OCI-LY7 (cell line): Measurements from ENCODE around the gene ABCC8. TPM values are rescaled to one million over a fixed set of nuclear protein-coding genes. Genes with fewer than 3 reads are reported as not detected.

Source experiments
- BruUV-seq: library from RNA; stranded (reverse); fragments of 400-500 nt; replicated peaks from 2 replicates; lab custom pipeline; 2021; lab: Mats Ljungman, UMichigan
- CTCF ChIA-PET: fragments of 300-600 bp; sonication (Branson Sonifier 250); formaldehyde crosslinking; loops from one replicate; lab custom pipeline; 2022; ENCODE audit warnings: antibody characterized with exemption; ENCODE audit not compliant: unreplicated experiment; lab: Charles Lee
- POLR2A ChIA-PET: fragments of 300-600 bp; sonication (Branson Sonifier 250); formaldehyde crosslinking; loops from one replicate; lab custom pipeline; 2022; ENCODE audit warnings: antibody characterized with exemption; lab: Charles Lee
- DNase-seq: peaks from one replicate; pipeline ENCODE4 v3.0.0-alpha.2; 2015; ENCODE audit warnings: low spot score
- H2AFZ ChIP-seq: fragments of 200-600 bp; sonication (generic), shearing (Covaris generic); 2 replicates; pipeline ENCODE4 v1.6.1; 2014; ENCODE audit warnings: mild to moderate bottlenecking, antibody characterized with exemption, low read length, moderate library complexity
- H3K27ac ChIP-seq: fragments of 200-600 bp; sonication (generic); 2 replicates; pipeline ENCODE4 v1.5.1; 2014; ENCODE audit warnings: mixed run types, low read depth, mild to moderate bottlenecking, moderate library complexity, low read length, inconsistent platforms; ENCODE audit not compliant: poor library complexity, severe bottlenecking
- H3K36me3 ChIP-seq: fragments of 200-600 bp; sonication (generic); 2 replicates; pipeline ENCODE4 v1.6.1; 2014; ENCODE audit warnings: mild to moderate bottlenecking, antibody characterized with exemption, low read length, moderate library complexity, mixed read lengths; ENCODE audit not compliant: insufficient read depth
- H3K4me1 ChIP-seq: fragments of 200-600 bp; sonication (generic); 2 replicates; pipeline ENCODE4 v1.5.1; 2014; ENCODE audit warnings: mild to moderate bottlenecking, low read length; ENCODE audit not compliant: insufficient read depth, poor library complexity, severe bottlenecking
- H3K4me2 ChIP-seq: fragments of 200-600 bp; sonication (generic); 2 replicates; pipeline ENCODE4 v1.6.1; 2014; ENCODE audit warnings: mild to moderate bottlenecking, low read length
- H3K4me3 ChIP-seq: fragments of 200-600 bp; sonication (generic); 2 replicates; pipeline ENCODE4 v1.5.1; 2014; ENCODE audit warnings: mild to moderate bottlenecking, low read depth, low read length; ENCODE audit not compliant: poor library complexity, severe bottlenecking
- H3K79me2 ChIP-seq: fragments of 200-600 bp; sonication (generic); 2 replicates; pipeline ENCODE4 v1.6.1; 2016; ENCODE audit warnings: low read depth, mild to moderate bottlenecking, low read length, moderate library complexity, mixed read lengths; ENCODE audit not compliant: insufficient read depth
- H3K9me2 ChIP-seq: fragments of 200-600 bp; sonication (generic); 2 replicates; pipeline ENCODE4 v1.6.1; 2016; ENCODE audit warnings: mild to moderate bottlenecking, low read length, mixed read lengths; ENCODE audit not compliant: insufficient read depth
- H3K9me3 ChIP-seq: fragments of 200-600 bp; sonication (generic); 2 replicates; pipeline ENCODE4 v1.6.1; 2014; ENCODE audit warnings: mild to moderate bottlenecking, mixed run types, low read length, mixed read lengths
- H4K20me1 ChIP-seq: fragments of 200-600 bp; sonication (generic); 2 replicates; pipeline ENCODE4 v1.6.1; 2014; ENCODE audit warnings: mild to moderate bottlenecking, antibody characterized with exemption, low read length, moderate library complexity, mixed read lengths; ENCODE audit not compliant: insufficient read depth
- EZH2phosphoT487 ChIP-seq: fragments of 200-600 bp; sonication (generic); IDR thresholded peaks from 2 replicates; pipeline ENCODE4 v1.6.1; 2018; ENCODE audit warnings: low read depth, borderline replicate concordance, mild to moderate bottlenecking, mixed run types, antibody characterized with exemption, low read length, moderate library complexity, mixed read lengths
- intact Hi-C: fragments of 100-400 bp; cut with micrococcal nuclease; formaldehyde crosslinking; loops from one replicate; pipeline ENCODE4 v1.10.0; 2022; ENCODE audit not compliant: unreplicated experiment
- total RNA-seq, 2 experiments: library from RNA; depleted of rRNA in 1 of 2; stranded (reverse); fragments of >200 nt in 1 of 2; shearing (Covaris generic) in 1 of 2; gene quantifications; 2 replicates each; pipeline ENCODE4 v1.2.3, GENCODE V29; 2014 to 2022
- TF ChIP-seq, protein P1 (sequence below): fragments of 200-600 bp; sonication (generic); conservative IDR thresholded peaks from 2 replicates; pipeline ENCODE4 v1.5.1; 2014; ENCODE audit warnings: mild to moderate bottlenecking, antibody characterized with exemption, low read length, moderate library complexity, mixed read lengths

ABCC8 gene
- total RNA-seq, 2 experiments from 2014 or later = not detected

DNA sequence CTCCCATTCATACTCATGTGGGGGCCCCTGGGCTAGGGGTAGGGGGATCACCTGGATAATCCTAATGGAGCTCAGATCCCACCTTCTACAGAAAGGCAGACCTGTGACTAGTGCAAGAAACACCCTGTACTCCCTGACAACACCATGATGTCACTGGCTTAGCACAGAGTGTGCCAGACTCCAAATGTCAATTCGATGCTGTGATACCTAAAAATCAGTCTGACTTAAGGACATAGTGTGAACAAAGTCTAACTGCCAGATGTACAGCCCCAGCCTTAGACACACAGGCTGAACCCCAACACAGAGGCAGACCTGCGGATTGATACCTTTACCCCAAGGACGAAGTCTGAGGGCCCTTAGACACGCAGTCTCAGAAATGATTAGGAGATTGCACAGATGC, 8.5 kb downstream of the ABCC8 start:
- no peak overlapping the region for H3K27ac ChIP-seq
- CTCF ChIA-PET = no interaction called here
- DNase-seq = no peak
- H2AFZ ChIP-seq = no peak overlapping the region
- intact Hi-C loops = no loop called here
- no peaks in the 10 kb centered on the region for H3K36me3 ChIP-seq
- POLR2A ChIA-PET = no interaction called here
- no TSS peak for BruUV-seq
- no peaks in the 10 kb centered on the region for H3K9me3 ChIP-seq
- TF ChIP-seq EZH2phosphoT487 = no peak
- TF ChIP-seq, protein P1, sequence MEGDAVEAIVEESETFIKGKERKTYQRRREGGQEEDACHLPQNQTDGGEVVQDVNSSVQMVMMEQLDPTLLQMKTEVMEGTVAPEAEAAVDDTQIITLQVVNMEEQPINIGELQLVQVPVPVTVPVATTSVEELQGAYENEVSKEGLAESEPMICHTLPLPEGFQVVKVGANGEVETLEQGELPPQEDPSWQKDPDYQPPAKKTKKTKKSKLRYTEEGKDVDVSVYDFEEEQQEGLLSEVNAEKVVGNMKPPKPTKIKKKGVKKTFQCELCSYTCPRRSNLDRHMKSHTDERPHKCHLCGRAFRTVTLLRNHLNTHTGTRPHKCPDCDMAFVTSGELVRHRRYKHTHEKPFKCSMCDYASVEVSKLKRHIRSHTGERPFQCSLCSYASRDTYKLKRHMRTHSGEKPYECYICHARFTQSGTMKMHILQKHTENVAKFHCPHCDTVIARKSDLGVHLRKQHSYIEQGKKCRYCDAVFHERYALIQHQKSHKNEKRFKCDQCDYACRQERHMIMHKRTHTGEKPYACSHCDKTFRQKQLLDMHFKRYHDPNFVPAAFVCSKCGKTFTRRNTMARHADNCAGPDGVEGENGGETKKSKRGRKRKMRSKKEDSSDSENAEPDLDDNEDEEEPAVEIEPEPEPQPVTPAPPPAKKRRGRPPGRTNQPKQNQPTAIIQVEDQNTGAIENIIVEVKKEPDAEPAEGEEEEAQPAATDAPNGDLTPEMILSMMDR = no peak
- no peak overlapping the region for H3K4me2 ChIP-seq
- H3K79me2 ChIP-seq = no peaks in the 10 kb centered on the region
- H3K4me3 ChIP-seq = no peak overlapping the region
- no peaks in the 10 kb centered on the region for H4K20me1 ChIP-seq
- H3K9me2 ChIP-seq = no peaks in the 10 kb centered on the region
- no peaks in the 10 kb centered on the region for H3K4me1 ChIP-seq

DNA sequence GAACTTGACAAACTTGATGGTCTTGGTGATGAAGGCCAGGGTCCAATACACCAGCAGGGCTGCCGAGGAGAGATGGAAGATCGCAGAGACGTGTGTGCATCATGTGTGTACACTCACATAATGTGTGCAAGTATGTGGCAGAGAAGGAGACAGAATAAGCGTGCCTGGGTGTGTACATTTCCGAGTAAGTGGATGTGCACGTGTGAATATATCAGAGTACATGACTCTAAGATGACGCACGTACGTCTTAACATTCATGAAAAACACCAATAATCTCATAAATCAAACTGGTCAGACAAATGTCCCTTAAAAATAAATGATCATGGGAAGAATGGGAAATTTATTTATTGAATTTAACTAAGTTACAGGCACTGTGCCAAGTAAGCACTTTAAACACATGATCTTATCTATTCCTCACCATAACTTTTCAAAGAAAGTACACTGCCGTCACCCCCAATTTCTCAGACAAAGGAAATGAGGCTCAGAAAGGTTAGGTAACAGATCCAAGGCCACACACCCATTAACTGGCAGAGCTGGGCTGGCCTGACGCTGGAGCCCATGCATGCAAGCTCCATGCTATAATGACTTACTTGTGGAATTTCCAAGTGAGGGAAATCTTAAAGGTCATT, 13.0 kb downstream of the ABCC8 start:
- Histone ChIP-seq H2AFZ (no peak overlapping the region), H3K4me3 (no peak overlapping the region), H3K4me1 (no peaks in the 10 kb centered on the region), H4K20me1 (no peaks in the 10 kb centered on the region), H3K27ac (no peak overlapping the region), H3K9me2 (no peaks in the 10 kb centered on the region), H3K36me3 (no peaks in the 10 kb centered on the region), H3K4me2 (no peak overlapping the region), H3K79me2 (no peaks in the 10 kb centered on the region), H3K9me3 (no peaks in the 10 kb centered on the region)
- ChIA-PET CTCF (interaction anchor here (0.6 kb wide), 1 partner anchor 425 kb away, joined by 3 read pairs; no protein-coding TSS in a partner anchor), POLR2A (no interaction called here)
- intact Hi-C loops = no loop called here
- no peak for TF ChIP-seq EZH2phosphoT487
- TF ChIP-seq, protein P1 = no peak
- no TSS peak for BruUV-seq
- no peak for DNase-seq

DNA sequence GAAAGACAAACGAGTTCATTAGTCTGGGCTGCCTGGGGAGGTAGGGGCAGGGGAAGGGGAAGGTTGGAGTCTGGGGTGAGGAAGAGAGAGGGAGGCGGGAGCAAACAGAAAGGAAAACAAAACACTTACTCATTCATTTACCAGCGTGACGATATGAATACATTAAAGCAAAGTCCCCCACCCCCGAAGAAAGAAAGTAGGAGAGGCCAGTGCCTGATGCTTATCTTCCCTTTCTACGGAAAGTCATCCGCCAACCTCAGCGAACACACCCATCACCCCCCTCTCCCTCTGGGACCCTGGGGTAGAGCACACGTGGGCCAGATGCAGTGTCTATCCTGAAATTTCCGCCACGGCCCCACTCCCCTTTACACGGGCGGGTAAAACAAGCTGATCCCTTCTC, 13.7 kb downstream of the ABCC8 start:
- Histone ChIP-seq H3K4me2 (no peak overlapping the region), H3K4me1 (no peaks in the 10 kb centered on the region), H2AFZ (no peak overlapping the region), H3K4me3 (no peak overlapping the region), H3K27ac (no peak overlapping the region), H3K79me2 (no peaks in the 10 kb centered on the region), H3K9me2 (no peaks in the 10 kb centered on the region), H4K20me1 (no peaks in the 10 kb centered on the region), H3K9me3 (no peaks in the 10 kb centered on the region), H3K36me3 (no peaks in the 10 kb centered on the region)
- intact Hi-C loops = no loop called here
- POLR2A ChIA-PET = no interaction called here
- TF ChIP-seq, protein P1 = no peak
- no peak for TF ChIP-seq EZH2phosphoT487
- BruUV-seq = no TSS peak
- CTCF ChIA-PET = no interaction called here
- no peak for DNase-seq
